ENCODE data around the gene HSPA12B.

Gene HSPA12B

GRCh38 chr20:3702611-3703391, 29.7 kb upstream of the HSPA12B start:
- TF ChIP-seq, protein P1, sequence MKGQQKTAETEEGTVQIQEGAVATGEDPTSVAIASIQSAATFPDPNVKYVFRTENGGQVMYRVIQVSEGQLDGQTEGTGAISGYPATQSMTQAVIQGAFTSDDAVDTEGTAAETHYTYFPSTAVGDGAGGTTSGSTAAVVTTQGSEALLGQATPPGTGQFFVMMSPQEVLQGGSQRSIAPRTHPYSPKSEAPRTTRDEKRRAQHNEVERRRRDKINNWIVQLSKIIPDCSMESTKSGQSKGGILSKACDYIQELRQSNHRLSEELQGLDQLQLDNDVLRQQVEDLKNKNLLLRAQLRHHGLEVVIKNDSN (IDR thresholded peaks at IDR 0.05): no peak
- TF ChIP-seq ZBTB7A (IDR thresholded peaks at IDR 0.05; ENCODE audit: low read depth) (no peak), FOXM1 (IDR thresholded peaks at IDR 0.05; ENCODE audit: borderline replicate concordance, low read depth) (no peak), TAF1 (IDR thresholded peaks at IDR 0.05; ENCODE audit: low read depth) (no peak), TEAD4 (IDR thresholded peaks at IDR 0.05) (no peak), CEBPB (IDR thresholded peaks at IDR 0.05) (no peak), YY1 (IDR thresholded peaks at IDR 0.05; ENCODE audit: low read depth) (no peak), RAD21 (IDR thresholded peaks at IDR 0.05; ENCODE audit: low read depth) (no peak), NFIC (IDR thresholded peaks at IDR 0.05) (no peak), TCF12 (IDR thresholded peaks at IDR 0.05; ENCODE audit: low read depth) (no peak), EGR1 (IDR thresholded peaks at IDR 0.05) (no peak)
- TF ChIP-seq, protein P2, sequence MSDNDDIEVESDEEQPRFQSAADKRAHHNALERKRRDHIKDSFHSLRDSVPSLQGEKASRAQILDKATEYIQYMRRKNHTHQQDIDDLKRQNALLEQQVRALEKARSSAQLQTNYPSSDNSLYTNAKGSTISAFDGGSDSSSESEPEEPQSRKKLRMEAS (IDR thresholded peaks at IDR 0.05): no peak
- TF ChIP-seq, protein P3, sequence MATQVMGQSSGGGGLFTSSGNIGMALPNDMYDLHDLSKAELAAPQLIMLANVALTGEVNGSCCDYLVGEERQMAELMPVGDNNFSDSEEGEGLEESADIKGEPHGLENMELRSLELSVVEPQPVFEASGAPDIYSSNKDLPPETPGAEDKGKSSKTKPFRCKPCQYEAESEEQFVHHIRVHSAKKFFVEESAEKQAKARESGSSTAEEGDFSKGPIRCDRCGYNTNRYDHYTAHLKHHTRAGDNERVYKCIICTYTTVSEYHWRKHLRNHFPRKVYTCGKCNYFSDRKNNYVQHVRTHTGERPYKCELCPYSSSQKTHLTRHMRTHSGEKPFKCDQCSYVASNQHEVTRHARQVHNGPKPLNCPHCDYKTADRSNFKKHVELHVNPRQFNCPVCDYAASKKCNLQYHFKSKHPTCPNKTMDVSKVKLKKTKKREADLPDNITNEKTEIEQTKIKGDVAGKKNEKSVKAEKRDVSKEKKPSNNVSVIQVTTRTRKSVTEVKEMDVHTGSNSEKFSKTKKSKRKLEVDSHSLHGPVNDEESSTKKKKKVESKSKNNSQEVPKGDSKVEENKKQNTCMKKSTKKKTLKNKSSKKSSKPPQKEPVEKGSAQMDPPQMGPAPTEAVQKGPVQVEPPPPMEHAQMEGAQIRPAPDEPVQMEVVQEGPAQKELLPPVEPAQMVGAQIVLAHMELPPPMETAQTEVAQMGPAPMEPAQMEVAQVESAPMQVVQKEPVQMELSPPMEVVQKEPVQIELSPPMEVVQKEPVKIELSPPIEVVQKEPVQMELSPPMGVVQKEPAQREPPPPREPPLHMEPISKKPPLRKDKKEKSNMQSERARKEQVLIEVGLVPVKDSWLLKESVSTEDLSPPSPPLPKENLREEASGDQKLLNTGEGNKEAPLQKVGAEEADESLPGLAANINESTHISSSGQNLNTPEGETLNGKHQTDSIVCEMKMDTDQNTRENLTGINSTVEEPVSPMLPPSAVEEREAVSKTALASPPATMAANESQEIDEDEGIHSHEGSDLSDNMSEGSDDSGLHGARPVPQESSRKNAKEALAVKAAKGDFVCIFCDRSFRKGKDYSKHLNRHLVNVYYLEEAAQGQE (IDR thresholded peaks at IDR 0.05; ENCODE audit: low read depth): no peak

DNA sequence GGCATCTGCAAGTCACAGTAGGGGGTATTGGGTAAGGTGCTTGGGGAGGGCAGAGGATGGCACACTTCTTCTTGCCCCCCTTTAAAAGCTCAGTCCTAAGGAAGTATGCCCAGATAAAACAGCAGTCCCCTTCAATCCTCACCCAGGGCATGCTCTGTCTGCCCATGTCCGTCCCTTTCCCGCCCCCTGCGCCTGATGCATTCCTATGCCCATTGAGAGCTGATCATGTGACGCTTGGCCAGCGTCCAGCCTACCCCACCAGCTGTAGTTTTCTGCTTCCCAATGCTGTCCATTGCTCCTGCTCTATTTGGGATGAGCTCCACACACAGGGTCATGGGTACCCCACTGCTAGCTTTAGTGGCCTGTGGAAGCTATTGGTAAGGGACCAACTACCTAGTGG, 28.4 kb upstream of the HSPA12B start:
- TF ChIP-seq, protein P2 (IDR thresholded peaks at IDR 0.05): peak; percentile 38; the same call in 1 of the 2 replicates
- TF ChIP-seq NFIC (IDR thresholded peaks at IDR 0.05) (no peak), EP300 (IDR thresholded peaks at IDR 0.05; ENCODE audit: borderline replicate concordance) (no peak)
- TF ChIP-seq, protein P1 (IDR thresholded peaks at IDR 0.05): peak; percentile 89

GRCh38 chr20:3705491-3705969, 27.0 kb upstream of the HSPA12B start:
- TF ChIP-seq YY1 (IDR thresholded peaks at IDR 0.05; ENCODE audit: low read depth) (no peak), TCF12 (IDR thresholded peaks at IDR 0.05; ENCODE audit: low read depth) (no peak), CEBPB (IDR thresholded peaks at IDR 0.05) (no peak), CREB1 (IDR thresholded peaks at IDR 0.05; ENCODE audit: low read depth) (no peak), FOXM1 (IDR thresholded peaks at IDR 0.05; ENCODE audit: borderline replicate concordance, low read depth) (no peak), RAD21 (IDR thresholded peaks at IDR 0.05; ENCODE audit: low read depth) (no peak), TEAD4 (IDR thresholded peaks at IDR 0.05) (no peak), ZBTB7A (IDR thresholded peaks at IDR 0.05; ENCODE audit: low read depth) (no peak), NFIC (IDR thresholded peaks at IDR 0.05) (no peak), TAF1 (IDR thresholded peaks at IDR 0.05; ENCODE audit: low read depth) (no peak), EP300 (IDR thresholded peaks at IDR 0.05; ENCODE audit: borderline replicate concordance) (no peak), EGR1 (IDR thresholded peaks at IDR 0.05) (no peak)
- TF ChIP-seq, protein P2 (IDR thresholded peaks at IDR 0.05): no peak
- TF ChIP-seq, protein P1 (IDR thresholded peaks at IDR 0.05): no peak
- TF ChIP-seq, protein P3 (IDR thresholded peaks at IDR 0.05; ENCODE audit: low read depth): no peak

- TF ChIP-seq, protein P3 (IDR thresholded peaks at IDR 0.05; ENCODE audit: low read depth): no peak
- TF ChIP-seq YY1 (IDR thresholded peaks at IDR 0.05; ENCODE audit: low read depth): no peak
- TF ChIP-seq EGR1 (IDR thresholded peaks at IDR 0.05): no peak
- TF ChIP-seq, protein P1 (IDR thresholded peaks at IDR 0.05): no peak
- TF ChIP-seq CEBPB (IDR thresholded peaks at IDR 0.05): no peak
- no peak for TF ChIP-seq CREB1 (IDR thresholded peaks at IDR 0.05; ENCODE audit: low read depth)
These were observed 26.3 kb upstream of the HSPA12B start for GRCh38 chr20:3705970-3706739.
